Measurements from ENCODE around the gene HSPA12B.
"Not testable (repeated sequence)": the region's sequence is repeated elsewhere in the genome, so short reads cannot be mapped to it uniquely, and the experiment has no call there.

Gene HSPA12B

GRCh38 chr20:3786126-3786484, 53.6 kb downstream of the HSPA12B start:
- TF ChIP-seq, protein P1, sequence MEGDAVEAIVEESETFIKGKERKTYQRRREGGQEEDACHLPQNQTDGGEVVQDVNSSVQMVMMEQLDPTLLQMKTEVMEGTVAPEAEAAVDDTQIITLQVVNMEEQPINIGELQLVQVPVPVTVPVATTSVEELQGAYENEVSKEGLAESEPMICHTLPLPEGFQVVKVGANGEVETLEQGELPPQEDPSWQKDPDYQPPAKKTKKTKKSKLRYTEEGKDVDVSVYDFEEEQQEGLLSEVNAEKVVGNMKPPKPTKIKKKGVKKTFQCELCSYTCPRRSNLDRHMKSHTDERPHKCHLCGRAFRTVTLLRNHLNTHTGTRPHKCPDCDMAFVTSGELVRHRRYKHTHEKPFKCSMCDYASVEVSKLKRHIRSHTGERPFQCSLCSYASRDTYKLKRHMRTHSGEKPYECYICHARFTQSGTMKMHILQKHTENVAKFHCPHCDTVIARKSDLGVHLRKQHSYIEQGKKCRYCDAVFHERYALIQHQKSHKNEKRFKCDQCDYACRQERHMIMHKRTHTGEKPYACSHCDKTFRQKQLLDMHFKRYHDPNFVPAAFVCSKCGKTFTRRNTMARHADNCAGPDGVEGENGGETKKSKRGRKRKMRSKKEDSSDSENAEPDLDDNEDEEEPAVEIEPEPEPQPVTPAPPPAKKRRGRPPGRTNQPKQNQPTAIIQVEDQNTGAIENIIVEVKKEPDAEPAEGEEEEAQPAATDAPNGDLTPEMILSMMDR (IDR thresholded peaks at IDR 0.05; ENCODE audit: low read depth, low read length), result no peak
- H3K4me3 ChIP-seq (replicated peaks in 1 of 2; ENCODE audit: low read depth in 2 of 2, low read length in 2 of 2), result peak overlapping the region; percentile 69 to 74
- DNase-seq (ENCODE audit: low read depth in 2 of 2), result peak; percentile 67

DNA sequence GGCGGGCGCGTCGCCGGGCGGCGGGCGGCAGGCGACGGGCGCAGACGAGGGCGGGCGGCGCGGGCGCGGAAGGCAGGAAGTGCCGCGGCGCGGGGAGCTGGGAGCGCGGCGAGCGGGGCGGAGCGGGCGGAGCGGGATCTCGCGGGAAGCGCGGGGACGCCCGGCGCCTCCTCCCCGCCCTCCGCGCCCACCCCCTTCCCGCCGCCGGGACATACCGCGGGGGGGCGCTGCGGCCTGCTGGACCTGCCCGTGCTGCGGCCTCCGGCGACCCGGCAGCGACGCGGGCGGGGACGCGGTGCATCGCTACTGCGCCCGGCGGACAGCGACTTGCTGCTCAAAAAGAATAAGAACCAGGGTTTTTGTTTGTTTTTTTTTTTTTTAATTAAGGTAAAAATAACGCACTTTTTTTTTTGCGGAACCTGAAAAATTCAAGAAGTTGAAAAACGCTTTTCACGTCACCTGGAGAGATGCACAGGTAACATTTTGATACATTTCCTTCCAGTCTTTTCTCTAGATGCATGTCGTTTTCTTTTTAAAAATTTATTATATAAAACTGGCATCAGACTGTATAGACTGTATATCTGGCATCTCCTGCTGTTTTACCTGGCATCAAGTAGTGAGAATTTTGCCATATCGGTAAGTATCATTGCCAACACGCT, 54.3 kb downstream of the HSPA12B start, which contains the start of gene CENPB:
Gene CENPB, minus strand, starts transcription at position 76 of the 659 bp plus-strand sequence. CDS start 257 bp downstream, outside the sequence.
- DNase-seq (ENCODE audit: low read depth in 2 of 2), result peak; percentile 81 to 88
- peak within 1 kb of the TSS; percentile 69 to 74 for H3K4me3 ChIP-seq (replicated peaks in 1 of 2; ENCODE audit: low read depth in 2 of 2, low read length in 2 of 2)
- TF ChIP-seq, protein P1 (IDR thresholded peaks at IDR 0.05; ENCODE audit: low read depth, low read length), result peak; percentile 33

GRCh38 chr20:3787324-3788014, 55.0 kb downstream of the HSPA12B start:
- TF ChIP-seq, protein P1 (IDR thresholded peaks at IDR 0.05; ENCODE audit: low read depth, low read length), result no peak

GRCh38 chr20:3788685-3789155, 56.2 kb downstream of the HSPA12B start:
- no peak overlapping the region for H3K4me3 ChIP-seq (replicated peaks in 1 of 2; ENCODE audit: low read depth in 2 of 2, low read length in 2 of 2)
- no peak for DNase-seq (ENCODE audit: low read depth in 2 of 2)
- TF ChIP-seq, protein P1 (IDR thresholded peaks at IDR 0.05; ENCODE audit: low read depth, low read length), result no peak

More at GRCh38 chr20:3787324-3788014, 55.0 kb downstream of the HSPA12B start:
- H3K4me3 ChIP-seq (replicated peaks in 1 of 2; ENCODE audit: low read depth in 2 of 2, low read length in 2 of 2), result peak overlapping the region; percentile 31 to 41
- DNase-seq (ENCODE audit: low read depth in 2 of 2), result no peak

DNA sequence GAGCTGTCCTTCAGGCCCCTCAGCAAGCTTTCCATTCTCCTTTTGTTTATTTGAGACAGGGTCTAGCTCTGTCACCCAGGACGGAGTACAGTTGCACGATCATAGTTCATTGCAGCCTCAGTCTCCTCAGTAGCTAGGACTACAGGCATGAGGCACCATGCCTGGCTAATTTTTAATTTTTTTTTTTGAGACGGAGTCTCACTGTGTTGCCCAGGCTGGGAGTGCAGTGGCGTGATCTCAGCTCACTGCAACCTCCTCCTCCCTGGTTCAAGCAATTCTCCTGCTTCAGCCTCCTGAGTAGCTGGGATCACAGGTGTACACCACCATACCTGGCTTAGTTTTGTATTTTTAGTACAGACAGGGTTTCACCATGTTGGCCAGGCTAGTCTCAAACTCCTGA, 56.7 kb downstream of the HSPA12B start:
- H3K4me3 ChIP-seq (replicated peaks in 1 of 2; ENCODE audit: low read depth in 2 of 2, low read length in 2 of 2); DNase-seq (ENCODE audit: low read depth in 2 of 2): not testable (repeated sequence)

DNA sequence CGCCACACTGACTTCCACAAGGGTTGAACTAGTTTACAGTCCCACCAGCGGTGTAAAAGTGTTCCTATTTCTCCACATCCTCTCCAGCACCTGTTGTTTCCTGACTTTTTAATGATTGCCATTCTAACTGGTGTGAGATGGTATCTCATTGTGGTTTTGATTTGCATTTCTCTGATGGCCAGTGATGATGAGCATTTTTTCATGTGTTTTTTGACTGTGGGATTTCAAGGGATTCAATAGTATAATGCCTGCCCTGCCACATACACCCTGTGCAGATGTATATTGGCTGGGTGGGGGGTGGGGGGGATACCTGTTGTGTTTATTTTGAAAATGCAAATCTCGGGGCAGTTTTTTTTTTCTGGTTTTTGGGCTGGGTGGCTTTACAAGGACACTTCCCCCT, 61.7 kb downstream of the HSPA12B start:
- not testable (repeated sequence) for H3K4me3 ChIP-seq (replicated peaks in 1 of 2; ENCODE audit: low read depth in 2 of 2, low read length in 2 of 2); DNase-seq (ENCODE audit: low read depth in 2 of 2)

- H3K4me3 ChIP-seq (replicated peaks in 1 of 2; ENCODE audit: low read depth in 2 of 2, low read length in 2 of 2), result peak overlapping the region; percentile 77 to 83
- TF ChIP-seq, protein P1 (IDR thresholded peaks at IDR 0.05; ENCODE audit: low read depth, low read length), result no peak
- no peak for DNase-seq (ENCODE audit: low read depth in 2 of 2)
These were observed 62.4 kb downstream of the HSPA12B start for GRCh38 chr20:3794701-3795420.

Data from cardiac fibroblast (primary cell).